ENCODE results near the gene SFTPD.

SFTPD gene

GRCh38 chr10:79979310-79979975 lies 30.5 kb upstream of the SFTPD start:
- no peak overlapping the region for H3K4me3 ChIP-seq (ENCODE audit: low read depth, low read length)
- no peak for TF ChIP-seq CTCF (IDR thresholded peaks at IDR 0.05; ENCODE audit: low read depth, low read length, missing control alignments)
- DNase-seq (ENCODE audit: low read depth) = no peak

- TF ChIP-seq CTCF (IDR thresholded peaks at IDR 0.05; ENCODE audit: low read depth, low read length, missing control alignments) = no peak
- DNase-seq (ENCODE audit: low read depth) = no peak
- no peak overlapping the region for H3K4me3 ChIP-seq (ENCODE audit: low read depth, low read length)
These were observed 28.1 kb upstream of the SFTPD start for GRCh38 chr10:79976999-79977398.

GRCh38 chr10:79970062-79970461 lies 21.2 kb upstream of the SFTPD start:
- no peak overlapping the region for H3K4me3 ChIP-seq (ENCODE audit: low read depth, low read length)
- TF ChIP-seq CTCF (IDR thresholded peaks at IDR 0.05; ENCODE audit: low read depth, low read length, missing control alignments) = no peak
- DNase-seq (ENCODE audit: low read depth) = no peak

- no peak for TF ChIP-seq CTCF (IDR thresholded peaks at IDR 0.05; ENCODE audit: low read depth, low read length, missing control alignments)
- DNase-seq (ENCODE audit: low read depth) = no peak
- no peak overlapping the region for H3K4me3 ChIP-seq (ENCODE audit: low read depth, low read length)
These were observed 999 bp downstream of the SFTPD start for GRCh38 chr10:79947787-79948424.

- H3K4me3 ChIP-seq (ENCODE audit: low read depth, low read length) = no peak overlapping the region
- TF ChIP-seq CTCF (IDR thresholded peaks at IDR 0.05; ENCODE audit: low read depth, low read length, missing control alignments) = no peak
- no peak for DNase-seq (ENCODE audit: low read depth)
These were observed 1.9 kb downstream of the SFTPD start for GRCh38 chr10:79947083-79947415.

- no peak for DNase-seq (ENCODE audit: low read depth)
- no peak for TF ChIP-seq CTCF (IDR thresholded peaks at IDR 0.05; ENCODE audit: low read depth, low read length, missing control alignments)
- no peak overlapping the region for H3K4me3 ChIP-seq (ENCODE audit: low read depth, low read length)
These were observed 2.4 kb downstream of the SFTPD start for GRCh38 chr10:79946271-79947082.
